Measurements from ENCODE around the gene FAM168B.
"Not testable (repeated sequence)": the region's sequence is repeated elsewhere in the genome, so short reads cannot be mapped to it uniquely, and the experiment has no call there.

The FAM168B gene

DNA sequence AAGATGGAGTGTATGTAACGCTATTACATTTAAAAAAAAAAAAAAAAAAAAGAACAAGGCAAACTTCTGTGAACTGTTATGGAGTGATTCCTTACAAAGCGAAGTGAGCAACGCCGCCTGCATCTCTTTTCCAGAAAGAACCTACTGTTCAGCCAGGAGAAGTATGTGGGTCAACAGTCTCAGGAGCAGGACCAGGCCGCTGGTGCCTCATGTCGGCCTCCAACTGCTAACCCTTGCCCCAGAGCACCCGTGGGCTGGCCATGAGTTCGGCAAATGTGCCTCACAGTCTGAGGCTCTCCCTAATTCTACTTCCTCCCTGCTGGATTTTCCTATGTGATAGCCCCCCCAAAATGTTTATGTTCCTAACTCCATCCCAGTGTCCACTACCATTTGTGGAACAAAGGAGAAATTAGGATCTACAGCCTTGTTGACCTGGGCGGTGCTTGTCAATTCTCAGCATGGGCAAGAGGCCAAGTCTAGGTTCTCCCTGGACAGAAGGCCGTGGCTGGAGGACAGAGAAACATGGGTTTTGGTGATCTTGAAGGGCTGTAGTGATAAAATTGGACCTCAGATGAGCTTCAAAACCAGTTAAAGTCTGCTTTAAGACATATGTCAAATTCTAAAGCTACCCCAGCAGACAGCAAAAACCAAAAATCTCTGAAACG lies 15.9 kb downstream of the FAM168B start:
- no peaks in the 10 kb centered on the region for H3K27me3 ChIP-seq (replicated peaks; ENCODE audit: control insufficient read depth, insufficient read depth, low read length)
- no peak overlapping the region for H3K4me3 ChIP-seq (replicated peaks; ENCODE audit: low read depth, low read length)
- H3K36me3 ChIP-seq (ENCODE audit: control insufficient read depth, insufficient read depth, low read length), result peaks cover 19% of the 10 kb centered on the region
- DNase-seq (ENCODE audit: extremely low read depth, insufficient read length), result no peak
- TF ChIP-seq, protein P1, sequence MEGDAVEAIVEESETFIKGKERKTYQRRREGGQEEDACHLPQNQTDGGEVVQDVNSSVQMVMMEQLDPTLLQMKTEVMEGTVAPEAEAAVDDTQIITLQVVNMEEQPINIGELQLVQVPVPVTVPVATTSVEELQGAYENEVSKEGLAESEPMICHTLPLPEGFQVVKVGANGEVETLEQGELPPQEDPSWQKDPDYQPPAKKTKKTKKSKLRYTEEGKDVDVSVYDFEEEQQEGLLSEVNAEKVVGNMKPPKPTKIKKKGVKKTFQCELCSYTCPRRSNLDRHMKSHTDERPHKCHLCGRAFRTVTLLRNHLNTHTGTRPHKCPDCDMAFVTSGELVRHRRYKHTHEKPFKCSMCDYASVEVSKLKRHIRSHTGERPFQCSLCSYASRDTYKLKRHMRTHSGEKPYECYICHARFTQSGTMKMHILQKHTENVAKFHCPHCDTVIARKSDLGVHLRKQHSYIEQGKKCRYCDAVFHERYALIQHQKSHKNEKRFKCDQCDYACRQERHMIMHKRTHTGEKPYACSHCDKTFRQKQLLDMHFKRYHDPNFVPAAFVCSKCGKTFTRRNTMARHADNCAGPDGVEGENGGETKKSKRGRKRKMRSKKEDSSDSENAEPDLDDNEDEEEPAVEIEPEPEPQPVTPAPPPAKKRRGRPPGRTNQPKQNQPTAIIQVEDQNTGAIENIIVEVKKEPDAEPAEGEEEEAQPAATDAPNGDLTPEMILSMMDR (IDR thresholded peaks at IDR 0.05; ENCODE audit: insufficient read depth, low read length, poor library complexity, severe bottlenecking), result no peak

DNA sequence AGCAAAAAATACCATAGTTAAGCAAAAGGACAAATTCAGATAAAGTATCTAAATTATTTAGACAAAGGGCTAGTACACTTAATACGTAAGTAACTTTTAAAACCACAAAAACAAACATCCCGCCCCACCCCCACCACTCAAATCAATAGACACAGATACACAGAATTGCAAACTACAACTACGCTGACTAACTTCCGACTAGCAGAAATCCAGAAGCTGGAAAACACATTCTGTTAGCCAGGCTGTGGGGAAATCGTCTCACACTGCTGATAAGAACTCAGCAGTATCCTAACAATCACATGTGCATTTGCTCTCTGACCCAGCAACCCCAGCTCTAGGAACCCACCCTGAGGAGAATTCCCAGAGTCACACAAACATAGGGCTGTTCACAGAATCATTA lies 16.6 kb downstream of the FAM168B start:
- TF ChIP-seq, protein P1 (IDR thresholded peaks at IDR 0.05; ENCODE audit: insufficient read depth, low read length, poor library complexity, severe bottlenecking), result no peak
- peaks cover 19% of the 10 kb centered on the region for H3K36me3 ChIP-seq (ENCODE audit: control insufficient read depth, insufficient read depth, low read length)

DNA sequence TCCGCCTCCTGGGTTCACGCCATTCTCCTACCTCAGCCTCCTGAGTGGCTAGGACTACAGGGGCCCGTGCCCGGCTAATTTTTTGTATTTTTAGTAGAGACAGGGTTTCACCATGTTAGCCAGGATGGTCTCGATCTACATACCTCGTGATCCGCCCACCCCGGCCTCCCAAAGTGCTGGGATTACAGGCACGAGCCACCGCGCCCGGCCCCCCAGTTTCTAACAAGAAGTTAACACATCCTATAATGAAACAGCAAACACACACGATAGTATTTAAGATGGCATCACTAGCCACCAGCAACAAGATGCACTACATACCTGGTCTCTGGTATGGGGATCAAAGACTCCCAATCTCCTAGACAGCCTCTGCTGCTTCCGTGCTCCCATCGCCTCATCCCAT lies 17.7 kb downstream of the FAM168B start:
- H3K36me3 ChIP-seq (ENCODE audit: control insufficient read depth, insufficient read depth, low read length), result peaks cover 22% of the 10 kb centered on the region
- not testable (repeated sequence) for H3K27me3 ChIP-seq (replicated peaks; ENCODE audit: control insufficient read depth, insufficient read depth, low read length); DNase-seq (ENCODE audit: extremely low read depth, insufficient read length); H3K4me3 ChIP-seq (replicated peaks; ENCODE audit: low read depth, low read length)

More for the DNA sequence above, 16.6 kb downstream of the FAM168B start:
- H3K27me3 ChIP-seq (replicated peaks; ENCODE audit: control insufficient read depth, insufficient read depth, low read length), result no peaks in the 10 kb centered on the region
- no peak overlapping the region for H3K4me3 ChIP-seq (replicated peaks; ENCODE audit: low read depth, low read length)
- no peak for DNase-seq (ENCODE audit: extremely low read depth, insufficient read length)

DNA sequence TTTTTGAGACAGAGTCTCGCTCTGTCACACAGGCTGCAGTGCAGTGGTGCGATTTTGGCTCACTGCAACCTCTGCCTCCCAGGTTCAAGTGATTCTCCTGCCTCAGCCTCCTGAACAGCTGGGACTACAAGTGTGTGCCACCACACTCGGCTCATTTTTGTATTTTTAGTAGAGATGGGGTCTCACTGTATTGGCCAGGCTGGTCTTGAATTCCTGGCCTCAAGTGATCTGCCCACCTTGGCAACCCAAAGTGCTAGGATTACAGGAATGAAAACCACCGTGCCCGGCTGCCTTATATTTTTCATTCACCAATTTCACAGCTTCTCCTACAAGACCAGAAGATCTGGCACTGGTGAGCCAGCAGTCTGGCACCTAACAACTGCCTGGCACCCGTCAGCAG lies 25.1 kb downstream of the FAM168B start:
- DNase-seq (ENCODE audit: extremely low read depth, insufficient read length); H3K27me3 ChIP-seq (replicated peaks; ENCODE audit: control insufficient read depth, insufficient read depth, low read length); H3K4me3 ChIP-seq (replicated peaks; ENCODE audit: low read depth, low read length): not testable (repeated sequence)
- peaks cover 18% of the 10 kb centered on the region for H3K36me3 ChIP-seq (ENCODE audit: control insufficient read depth, insufficient read depth, low read length)

DNA sequence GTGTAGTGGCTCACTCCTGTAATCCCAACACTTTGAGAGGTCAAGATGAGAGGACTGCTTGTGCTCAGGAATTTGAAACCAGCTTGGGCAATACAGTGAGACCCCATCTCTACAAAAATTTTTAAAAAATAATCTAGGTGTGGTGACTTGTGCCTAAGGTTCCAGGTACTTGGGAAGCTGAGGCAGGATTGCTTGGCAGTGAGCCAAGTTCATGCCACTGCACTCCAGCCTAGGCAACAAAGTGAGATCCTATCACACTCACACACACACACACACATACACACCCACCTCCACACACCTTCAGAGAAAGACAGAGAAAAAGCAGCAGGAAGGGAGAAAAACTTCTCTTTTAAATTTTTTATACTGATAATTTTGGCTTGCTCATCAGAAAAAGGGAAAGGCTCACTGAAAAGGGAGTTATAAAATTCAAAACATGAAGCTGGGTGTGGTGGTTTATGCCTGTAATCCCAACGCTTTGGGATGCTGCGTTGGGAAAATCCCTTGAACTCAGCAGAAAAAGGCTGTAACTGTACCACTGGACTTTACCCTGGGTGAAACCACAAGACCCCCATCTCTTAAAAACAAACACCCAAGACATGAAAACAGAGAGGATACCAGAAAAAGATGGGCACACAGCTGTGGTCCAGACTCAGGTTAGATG lies 25.7 kb downstream of the FAM168B start:
- TF ChIP-seq, protein P1 (IDR thresholded peaks at IDR 0.05; ENCODE audit: insufficient read depth, low read length, poor library complexity, severe bottlenecking), result no peak
- Histone ChIP-seq H3K36me3 (ENCODE audit: control insufficient read depth, insufficient read depth, low read length) (peaks cover 18% of the 10 kb centered on the region), H3K4me3 (replicated peaks; ENCODE audit: low read depth, low read length) (no peak overlapping the region), H3K27me3 (replicated peaks; ENCODE audit: control insufficient read depth, insufficient read depth, low read length) (no peaks in the 10 kb centered on the region)
- no peak for DNase-seq (ENCODE audit: extremely low read depth, insufficient read length)

DNA sequence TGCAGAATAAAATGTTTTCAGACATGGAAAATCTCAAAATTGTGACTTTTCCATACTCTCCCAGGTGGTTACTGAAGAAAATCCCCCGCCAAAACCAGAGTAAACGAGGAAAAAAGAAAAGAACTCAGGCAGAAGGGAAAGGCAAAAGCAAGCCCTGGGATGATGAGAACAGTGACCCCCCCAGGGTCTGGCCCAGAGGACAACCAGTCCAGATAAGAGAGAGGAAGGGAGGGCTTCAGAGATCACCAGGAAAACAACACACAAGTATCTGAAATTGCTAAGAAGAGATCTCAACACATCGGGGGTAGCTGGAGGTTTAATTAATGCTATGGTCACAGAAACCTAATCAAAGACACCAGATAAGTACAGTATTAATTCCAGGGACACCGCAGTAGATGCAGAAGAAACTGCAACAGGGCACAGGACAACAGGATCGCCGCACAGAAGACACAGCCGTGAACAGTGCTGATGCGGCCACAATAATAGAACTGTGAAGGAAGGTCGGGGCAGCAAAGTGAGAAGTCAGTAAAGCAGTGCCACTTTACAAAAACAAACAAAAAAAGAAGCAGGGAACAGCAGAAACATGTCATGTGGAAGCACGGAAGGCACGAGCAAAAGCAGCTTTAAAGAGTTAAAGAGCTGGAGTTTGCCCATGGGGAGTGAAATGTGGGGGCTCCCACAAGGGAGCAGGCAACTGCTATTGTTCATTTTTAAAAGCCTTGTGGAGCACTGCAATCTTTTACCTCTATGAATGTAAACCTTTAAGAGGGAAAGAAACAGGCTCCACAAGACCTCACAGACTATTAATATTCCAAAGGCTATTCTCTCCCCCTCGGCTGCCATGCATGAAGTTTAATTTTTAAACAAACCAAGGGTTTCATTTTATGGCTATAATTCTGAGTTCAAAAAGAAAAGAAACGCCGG lies 28.4 kb downstream of the FAM168B start:
- TF ChIP-seq, protein P1 (IDR thresholded peaks at IDR 0.05; ENCODE audit: insufficient read depth, low read length, poor library complexity, severe bottlenecking), result no peak
- H3K36me3 ChIP-seq (ENCODE audit: control insufficient read depth, insufficient read depth, low read length), result peaks cover 13% of the 10 kb centered on the region
- H3K4me3 ChIP-seq (replicated peaks; ENCODE audit: low read depth, low read length), result no peak overlapping the region
- no peaks in the 10 kb centered on the region for H3K27me3 ChIP-seq (replicated peaks; ENCODE audit: control insufficient read depth, insufficient read depth, low read length)
- no peak for DNase-seq (ENCODE audit: extremely low read depth, insufficient read length)

Data from GM06990 (cell line).